Fibroblast of upper back skin (primary cell): Measurements from ENCODE around the gene GFRA1.

ENCODE experiments used
- DNase-seq: peaks from one replicate; pipeline ENCODE4 v3.0.0-alpha.2; 2013

GFRA1 gene

DNA sequence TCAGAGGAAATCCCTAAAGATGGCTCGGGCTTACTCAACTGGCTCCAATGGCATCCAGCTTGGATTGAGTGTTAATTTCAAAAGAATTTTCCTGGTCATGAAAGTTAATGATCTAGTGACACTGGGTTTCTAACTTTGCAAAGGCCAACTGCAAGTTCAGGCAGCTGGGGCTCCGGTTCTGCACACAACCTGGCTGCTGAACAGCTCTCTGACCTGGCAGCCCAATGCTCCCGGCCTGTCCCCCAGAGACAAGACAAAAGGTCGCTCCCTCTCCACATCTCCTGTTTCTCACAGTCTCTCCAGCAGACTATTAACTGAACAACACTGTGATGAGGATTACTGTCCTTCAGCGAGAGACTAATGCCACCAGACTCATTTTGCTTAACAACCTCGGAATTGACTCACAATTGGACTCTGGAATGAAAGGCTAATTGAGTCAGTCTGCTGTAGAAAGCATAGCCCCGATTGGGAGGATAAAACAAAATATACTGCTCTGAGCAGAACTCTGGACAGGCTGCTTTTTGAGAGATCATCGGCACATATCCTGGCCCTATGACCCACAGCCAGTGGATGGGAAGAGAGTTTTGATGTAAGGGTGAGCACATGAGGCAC is 174.5 kb downstream of the GFRA1 start:
- peak; percentile 13 for DNase-seq

DNA sequence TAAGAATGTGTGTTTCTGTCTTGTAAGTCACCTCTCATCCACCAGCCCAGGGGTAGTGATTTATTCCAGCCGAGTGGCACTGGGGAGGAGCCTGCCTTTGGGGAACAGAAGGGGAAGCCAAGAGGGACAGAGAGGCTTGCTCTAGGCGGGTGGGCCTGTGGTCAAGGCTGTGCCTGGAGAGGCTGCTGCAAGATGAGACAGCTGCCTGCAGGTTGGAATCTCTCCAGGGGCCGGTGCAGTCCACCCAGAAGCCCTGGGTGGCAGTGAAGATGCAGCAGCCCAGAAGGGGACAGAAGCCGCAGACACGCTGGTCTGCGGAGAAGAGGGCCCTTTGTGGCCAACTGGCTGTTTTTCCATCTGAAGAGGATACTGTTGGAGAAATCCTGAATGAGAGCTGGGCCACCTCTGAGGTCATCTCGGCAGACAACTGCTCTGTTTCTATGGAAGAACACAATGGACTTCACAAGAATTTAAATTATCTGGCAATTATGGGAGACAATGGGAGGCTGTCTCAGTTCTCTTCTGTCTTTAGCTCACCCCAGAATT is 175.7 kb downstream of the GFRA1 start:
- peak; percentile 11 for DNase-seq

DNA sequence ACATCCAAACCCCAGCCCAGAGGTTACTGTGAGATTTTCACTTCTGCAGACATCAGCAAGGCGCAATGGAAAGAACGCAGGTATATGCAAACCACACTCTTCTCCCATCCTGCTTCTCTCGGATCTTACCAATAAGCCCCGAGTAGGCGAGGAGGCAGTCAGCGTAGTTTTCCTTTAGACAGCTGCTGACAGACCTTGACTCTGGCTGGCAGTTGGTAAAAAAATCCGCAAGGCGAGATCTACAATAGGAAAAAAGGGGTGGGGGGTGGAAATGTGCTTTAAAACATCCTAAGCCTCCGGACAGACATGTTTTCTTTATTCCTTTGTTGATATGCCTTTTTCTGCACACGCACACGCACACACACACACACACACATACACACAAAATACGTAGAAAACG is 176.5 kb downstream of the GFRA1 start:
- no peak for DNase-seq

DNA sequence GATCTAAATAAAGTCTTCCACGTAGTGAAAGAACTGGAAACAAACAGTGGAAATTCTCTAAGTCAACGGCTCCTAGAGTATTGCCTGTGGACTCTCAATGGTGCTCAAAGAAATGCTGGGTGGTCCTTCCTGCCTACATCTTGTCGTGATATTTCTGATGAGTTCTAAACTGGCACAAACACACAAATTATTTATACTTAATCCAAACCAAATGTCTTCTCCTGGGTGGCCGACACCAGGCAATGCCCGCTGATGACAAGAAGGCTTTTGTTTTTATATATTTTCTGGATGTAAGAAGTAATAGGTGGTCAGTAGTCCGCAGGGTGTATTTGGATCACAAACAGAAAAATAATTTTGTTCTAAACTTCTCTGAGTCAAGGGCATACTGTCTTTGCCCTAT is 178.7 kb downstream of the GFRA1 start:
- DNase-seq: no peak

DNA sequence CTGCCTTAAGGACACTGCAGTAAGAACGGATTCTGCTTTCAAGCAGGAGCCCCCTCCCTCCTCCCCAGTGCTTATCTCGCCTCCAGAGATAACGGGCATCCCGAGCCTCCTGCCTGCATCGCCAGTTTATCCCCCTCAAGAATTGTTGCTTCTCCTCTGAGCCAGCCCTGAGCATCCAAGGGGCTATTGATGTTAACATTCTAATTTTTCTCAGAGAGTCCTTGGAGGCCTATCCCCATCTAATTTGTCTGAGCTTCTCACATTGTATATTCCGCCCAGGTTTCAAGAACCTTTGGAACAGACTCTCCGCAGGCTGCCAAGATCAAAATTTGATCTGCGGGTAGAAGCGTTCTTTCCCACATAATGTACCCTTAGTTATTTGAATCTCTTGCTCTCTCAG is 180.0 kb downstream of the GFRA1 start:
- DNase-seq: no peak

GRCh38 chr10:116088985-116089384 is 184.0 kb downstream of the GFRA1 start:
- DNase-seq: no peak

- no peak for DNase-seq
Observed at GRCh38 chr10:116085323-116085722, 187.7 kb downstream of the GFRA1 start.

DNA sequence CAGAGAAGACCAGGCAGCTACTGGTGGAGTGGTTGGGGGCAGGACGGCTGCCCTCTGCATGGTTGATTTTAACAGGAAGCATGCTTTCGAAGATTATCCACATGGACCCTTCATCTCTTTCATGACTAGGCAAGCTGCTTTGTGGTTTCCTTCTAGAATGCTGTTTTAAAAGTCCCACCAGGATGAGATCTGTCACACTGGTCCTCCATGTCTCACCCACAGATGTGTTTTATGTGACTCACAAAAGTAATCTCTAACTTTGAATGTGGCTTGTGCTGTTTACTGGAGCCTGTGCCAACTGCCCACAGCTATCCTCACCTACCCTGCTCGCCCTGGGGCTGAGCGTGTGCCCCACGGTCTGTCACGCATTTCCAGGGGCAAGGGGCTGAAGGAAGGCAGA is 188.8 kb downstream of the GFRA1 start:
- DNase-seq: peak; percentile 8

DNA sequence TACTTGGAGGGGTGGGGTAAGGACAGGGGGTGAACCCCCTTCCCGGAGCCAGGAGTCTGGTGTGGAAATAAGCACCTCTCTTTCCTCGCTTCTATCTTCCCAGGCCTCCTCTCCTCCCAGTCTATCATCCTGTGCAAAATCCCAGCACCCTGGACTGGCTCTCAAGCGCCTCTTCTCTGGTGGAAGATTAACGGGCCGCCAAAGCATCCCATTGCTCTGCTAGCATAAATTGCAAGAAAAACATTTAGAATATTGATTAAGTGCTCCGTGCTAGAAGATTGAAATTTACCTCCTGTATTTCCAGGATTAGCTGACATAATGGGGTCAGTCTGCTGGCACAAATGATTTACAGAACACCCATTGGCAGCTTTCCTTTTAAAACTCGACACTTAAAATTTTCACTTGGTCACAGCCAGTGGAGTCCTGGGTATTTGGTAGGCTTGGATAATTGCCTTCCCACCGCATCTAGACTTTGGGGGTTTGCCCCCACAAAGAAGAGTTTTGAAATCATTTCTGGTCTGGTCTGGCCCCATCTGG is 189.7 kb downstream of the GFRA1 start:
- no peak for DNase-seq

GRCh38 chr10:116082762-116083161 is 190.2 kb downstream of the GFRA1 start:
- DNase-seq: no peak

- DNase-seq: peak; percentile 8
Observed at GRCh38 chr10:116082206-116082605, 190.8 kb downstream of the GFRA1 start.

DNA sequence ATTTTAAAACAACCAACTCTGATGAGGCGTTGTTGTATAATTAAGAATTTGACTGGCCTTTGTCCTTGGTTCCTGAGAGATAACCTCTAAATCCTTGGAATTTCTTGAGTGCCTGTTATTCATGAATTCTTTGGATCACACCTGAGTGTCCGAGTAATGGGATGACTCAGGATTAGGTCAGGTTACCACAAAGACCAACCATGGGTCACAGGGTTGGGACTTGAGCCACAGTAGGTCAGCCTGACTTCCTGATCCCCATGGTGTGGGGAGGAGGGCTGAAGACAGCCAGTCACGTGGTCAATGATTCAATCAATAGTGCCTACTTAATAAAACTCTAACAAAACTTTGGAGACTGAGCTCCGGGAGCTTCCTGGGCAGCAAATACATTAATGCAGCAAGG is 192.5 kb downstream of the GFRA1 start:
- peak; percentile 31 for DNase-seq

- no peak for DNase-seq
Observed at GRCh38 chr10:116079355-116079754, 193.7 kb downstream of the GFRA1 start.

DNA sequence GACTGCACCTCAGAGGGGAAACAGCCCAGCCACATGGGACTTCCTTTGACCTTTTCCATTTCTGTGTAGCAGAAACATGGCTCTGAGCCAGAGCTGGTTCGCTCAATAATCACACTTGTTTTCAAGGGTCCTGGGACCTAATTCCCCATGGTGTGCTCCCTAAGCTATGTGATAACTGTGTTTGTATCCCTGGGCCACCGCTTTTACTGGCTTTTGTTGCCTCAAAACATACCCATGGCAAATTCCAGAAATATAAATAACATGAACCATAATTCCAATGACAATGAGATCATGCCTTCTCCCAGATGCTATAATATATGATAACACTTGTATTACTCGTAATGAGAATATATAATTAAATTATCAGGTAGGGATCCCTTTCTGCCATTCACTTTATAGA is 196.4 kb downstream of the GFRA1 start:
- no peak for DNase-seq

DNA sequence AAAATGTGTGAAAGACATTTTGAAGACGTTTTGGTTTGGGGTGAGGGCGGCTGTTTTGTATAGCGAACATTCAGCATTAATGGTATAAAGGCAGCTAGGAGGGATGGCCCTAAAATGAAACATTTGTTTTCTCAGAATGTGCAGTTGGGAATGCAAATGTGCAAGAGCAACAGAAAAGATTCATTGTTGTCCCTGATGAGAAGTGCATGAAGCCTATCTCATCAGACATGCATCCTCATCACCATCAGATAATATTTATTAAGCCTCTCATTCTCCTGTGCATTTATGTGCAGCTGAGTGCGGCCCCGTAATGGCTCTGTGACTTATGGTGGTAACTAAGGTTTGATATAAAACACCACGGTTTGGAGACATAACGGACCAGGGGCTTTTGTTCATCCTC is 199.5 kb downstream of the GFRA1 start:
- DNase-seq: no peak

DNA sequence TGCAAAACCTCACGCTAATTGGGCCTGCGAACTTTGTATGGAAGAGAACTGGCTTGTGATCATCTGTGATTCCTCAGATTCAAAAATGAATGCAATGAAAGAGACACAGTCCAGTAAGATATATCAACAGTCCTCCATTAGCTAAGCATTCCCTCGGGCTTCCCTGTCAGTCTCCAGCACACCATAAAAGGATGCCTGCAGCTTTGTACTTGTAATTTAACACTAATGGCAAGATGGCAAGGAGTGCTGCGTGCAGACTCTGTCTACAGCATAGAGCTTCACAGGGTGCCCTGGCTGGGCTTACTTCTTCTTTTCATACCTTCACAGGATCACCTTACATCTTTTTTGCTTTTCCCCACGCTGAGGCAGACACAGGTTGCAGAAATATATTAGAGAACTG is 200.0 kb downstream of the GFRA1 start:
- DNase-seq: no peak

DNA sequence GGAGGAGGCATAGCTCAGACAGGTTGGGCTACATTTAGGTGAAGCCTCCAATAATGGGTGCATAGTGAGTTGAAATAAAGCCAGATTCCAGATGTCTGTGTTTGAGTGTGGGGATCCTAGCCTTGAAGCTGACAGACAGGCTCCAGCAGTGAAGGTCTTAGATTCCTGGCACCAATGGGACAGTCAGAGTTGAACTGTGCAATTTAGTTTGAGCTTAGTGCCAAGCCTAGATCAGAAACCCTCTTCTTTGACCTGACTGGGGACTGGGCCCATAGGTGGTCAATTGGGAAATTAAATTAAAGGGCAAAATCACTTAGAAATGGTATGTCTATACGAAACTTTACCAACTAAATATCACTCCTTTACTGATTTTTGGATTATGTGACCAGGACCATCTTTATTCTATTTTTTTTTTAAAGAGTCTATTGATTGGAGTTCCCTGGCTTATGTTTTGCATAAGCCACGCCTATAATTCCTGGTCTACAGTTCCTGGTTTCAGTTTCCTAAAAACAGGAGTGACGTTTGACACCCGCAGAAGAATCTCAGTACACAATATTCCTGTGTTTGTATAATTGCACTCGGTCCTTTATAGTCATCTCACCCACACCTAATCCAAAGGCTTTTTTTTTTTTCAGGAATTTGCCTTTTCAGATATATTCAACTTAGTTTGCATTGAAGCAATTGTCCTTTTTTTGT is 201.4 kb downstream of the GFRA1 start:
- DNase-seq: no peak

GRCh38 chr10:116070743-116071320 is 202.2 kb downstream of the GFRA1 start:
- no peak for DNase-seq

DNA sequence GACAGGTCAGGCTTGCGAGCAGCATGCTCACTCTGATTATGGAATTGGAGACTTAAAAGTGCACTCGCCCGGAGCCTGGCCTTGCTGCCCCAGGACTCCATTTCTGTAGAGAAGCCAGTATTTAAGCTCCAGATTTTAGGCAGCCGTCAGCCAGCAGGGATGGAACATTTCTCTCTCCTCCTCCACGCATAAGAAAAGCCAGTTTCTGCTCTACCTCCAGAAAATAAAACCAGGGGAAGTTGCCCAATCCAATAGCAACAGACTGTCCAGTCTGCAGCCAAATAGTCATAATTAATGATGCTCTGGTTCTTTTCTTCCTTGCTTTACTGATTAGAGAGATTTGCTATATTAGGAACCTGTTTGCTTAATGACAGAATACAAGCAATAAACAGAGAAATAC is 203.2 kb downstream of the GFRA1 start:
- no peak for DNase-seq

DNA sequence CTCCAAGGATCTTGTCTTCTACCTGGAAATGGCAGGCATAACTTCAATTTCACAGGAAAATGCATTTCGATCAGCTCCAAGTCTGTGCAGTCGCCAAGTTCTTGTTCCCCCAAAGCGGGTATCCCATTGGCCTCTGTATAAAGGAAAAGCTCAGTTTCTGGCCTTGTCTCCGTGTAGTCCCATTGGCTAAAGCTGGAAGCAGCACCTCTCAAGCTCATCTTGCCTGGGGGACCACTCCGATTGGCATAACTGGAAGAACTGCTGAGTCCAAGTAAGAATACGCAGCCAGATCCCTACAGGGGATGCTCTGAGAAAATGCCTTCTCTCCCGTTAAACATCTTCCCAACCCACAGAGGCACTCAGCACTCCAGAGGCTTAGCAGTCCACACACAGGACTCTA is 205.2 kb downstream of the GFRA1 start:
- DNase-seq: no peak

- no peak for DNase-seq
Observed at GRCh38 chr10:116063107-116063506, 209.9 kb downstream of the GFRA1 start.

DNA sequence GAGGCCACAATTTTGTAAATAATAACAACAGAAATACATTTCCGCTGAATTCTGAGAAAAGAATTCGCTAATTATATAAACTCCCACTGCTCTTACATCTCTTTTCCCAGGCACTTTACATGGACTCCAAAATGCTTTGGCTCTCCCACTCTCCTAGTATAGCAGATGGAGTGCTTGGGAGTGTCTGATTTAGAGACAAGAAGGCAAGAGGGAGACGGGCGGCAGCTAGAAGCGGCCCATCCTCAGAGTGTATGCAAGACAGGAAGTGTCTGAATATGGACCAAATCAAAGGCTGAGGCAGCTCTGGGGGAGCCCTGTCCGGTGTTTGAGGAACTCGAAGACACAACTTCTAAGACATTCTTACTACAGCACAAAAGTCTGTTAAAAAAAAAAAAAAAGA is 212.1 kb downstream of the GFRA1 start:
- DNase-seq: no peak

- DNase-seq: no peak
Observed at GRCh38 chr10:116059320-116059719, 213.7 kb downstream of the GFRA1 start.
